ENCODE measurements around the gene ADCY3. TPM values are rescaled to one million over a fixed set of nuclear protein-coding genes. Genes with fewer than 3 reads are reported as not detected.

Gene ADCY3
- total and polyA plus RNA-seq, 2 experiments from 2014 or later: 9.1 to 47.4 TPM

GRCh38 chr2:24943427-24944053, 23.5 kb upstream of the ADCY3 start:
- Histone ChIP-seq H3K27me3 (replicated peaks; ENCODE audit: insufficient read depth) (no peaks in the 10 kb centered on the region), H3K4me2 (ENCODE audit: unreplicated experiment) (no peak overlapping the region), H2AFZ (no peak overlapping the region), H3F3A (ENCODE audit: insufficient read depth) (no peaks in the 10 kb centered on the region), H3K27ac (no peak overlapping the region), H3K4me3 (no peak overlapping the region), H3K79me2 (ENCODE audit: insufficient read depth) (no peaks in the 10 kb centered on the region), H3K36me3 (ENCODE audit: low read depth) (no peaks in the 10 kb centered on the region), H3K9me2 (ENCODE audit: insufficient read depth) (no peaks in the 10 kb centered on the region), H4K20me1 (ENCODE audit: insufficient read depth) (no peaks in the 10 kb centered on the region), H3K9me3 (ENCODE audit: low read depth) (no peaks in the 10 kb centered on the region), H3K9ac (no peak overlapping the region), H3K4me1 (ENCODE audit: insufficient read depth) (no peaks in the 10 kb centered on the region)
- 88 to 92% methylated on average over 7 of the region's 7 CpGs for WGBS, 2 experiments (ENCODE audit: low coverage in 1 of 2, low lambda C conversion rate in 2 of 2, missing lambda C conversion rate in 2 of 2)
- no peak for DNase-seq
- TF ChIP-seq EZH2 (IDR thresholded peaks at IDR 0.05; ENCODE audit: insufficient read depth, poor library complexity, severe bottlenecking): no peak
- no peak for TF ChIP-seq EZH2phosphoT487 (IDR thresholded peaks at IDR 0.05; ENCODE audit: insufficient read depth, low read depth)
- in situ Hi-C loops (cut with MboI): no loop called here

GRCh38 chr2:24939353-24939752, 19.3 kb upstream of the ADCY3 start:
- no peaks in the 10 kb centered on the region for H3K9me2 ChIP-seq (ENCODE audit: insufficient read depth)
- no peak overlapping the region for H3K27ac ChIP-seq
- no peaks in the 10 kb centered on the region for H3K79me2 ChIP-seq (ENCODE audit: insufficient read depth)
- DNase-seq: no peak
- TF ChIP-seq EZH2 (IDR thresholded peaks at IDR 0.05; ENCODE audit: insufficient read depth, poor library complexity, severe bottlenecking) (no peak), EZH2phosphoT487 (IDR thresholded peaks at IDR 0.05; ENCODE audit: insufficient read depth, low read depth) (no peak)
- no peak overlapping the region for H3K4me2 ChIP-seq (ENCODE audit: unreplicated experiment)
- no peaks in the 10 kb centered on the region for H4K20me1 ChIP-seq (ENCODE audit: insufficient read depth)
- no peak overlapping the region for H2AFZ ChIP-seq
- no peaks in the 10 kb centered on the region for H3K9me3 ChIP-seq (ENCODE audit: low read depth)
- no peaks in the 10 kb centered on the region for H3K27me3 ChIP-seq (replicated peaks; ENCODE audit: insufficient read depth)
- no peaks in the 10 kb centered on the region for H3F3A ChIP-seq (ENCODE audit: insufficient read depth)
- 70 to 71% methylated on average over 6 of the region's 6 CpGs for WGBS, 2 experiments (ENCODE audit: low coverage in 1 of 2, low lambda C conversion rate in 2 of 2, missing lambda C conversion rate in 2 of 2)
- H3K4me1 ChIP-seq (ENCODE audit: insufficient read depth): no peaks in the 10 kb centered on the region
- in situ Hi-C loops (cut with MboI): no loop called here
- no peaks in the 10 kb centered on the region for H3K36me3 ChIP-seq (ENCODE audit: low read depth)
- H3K4me3 ChIP-seq: no peak overlapping the region
- H3K9ac ChIP-seq: no peak overlapping the region

GRCh38 chr2:24937236-24937635, 17.2 kb upstream of the ADCY3 start:
- in situ Hi-C loops (cut with MboI): no loop called here
- Histone ChIP-seq H3K27me3 (replicated peaks; ENCODE audit: insufficient read depth) (no peaks in the 10 kb centered on the region), H3K27ac (no peak overlapping the region), H4K20me1 (ENCODE audit: insufficient read depth) (no peaks in the 10 kb centered on the region), H3K4me1 (ENCODE audit: insufficient read depth) (no peaks in the 10 kb centered on the region), H3K9ac (no peak overlapping the region), H3K9me2 (ENCODE audit: insufficient read depth) (no peaks in the 10 kb centered on the region), H3K4me3 (no peak overlapping the region), H3K79me2 (ENCODE audit: insufficient read depth) (no peaks in the 10 kb centered on the region), H3K9me3 (ENCODE audit: low read depth) (no peaks in the 10 kb centered on the region), H3K36me3 (ENCODE audit: low read depth) (no peaks in the 10 kb centered on the region), H2AFZ (peak overlapping the region; percentile 32; the same call in 1 of the 2 replicates), H3K4me2 (ENCODE audit: unreplicated experiment) (no peak overlapping the region), H3F3A (ENCODE audit: insufficient read depth) (no peaks in the 10 kb centered on the region)
- TF ChIP-seq EZH2phosphoT487 (IDR thresholded peaks at IDR 0.05; ENCODE audit: insufficient read depth, low read depth) (no peak), EZH2 (IDR thresholded peaks at IDR 0.05; ENCODE audit: insufficient read depth, poor library complexity, severe bottlenecking) (no peak)
- WGBS, 2 experiments (ENCODE audit: low coverage in 1 of 2, low lambda C conversion rate in 2 of 2, missing lambda C conversion rate in 2 of 2): 85 to 88% methylated on average over 2 of the region's 2 CpGs
- DNase-seq: no peak

- no peaks in the 10 kb centered on the region for H3K9me3 ChIP-seq (ENCODE audit: low read depth)
- H3K4me2 ChIP-seq (ENCODE audit: unreplicated experiment): no peak overlapping the region
- H3K27me3 ChIP-seq (replicated peaks; ENCODE audit: insufficient read depth): no peaks in the 10 kb centered on the region
- in situ Hi-C loops (cut with MboI): no loop called here
- 0 out of 2 replicates have a peak, but pooled peaks cover 7% of the 10 kb centered on the region for H3K4me1 ChIP-seq (ENCODE audit: insufficient read depth)
- H3K4me3 ChIP-seq: no peak overlapping the region
- no peaks in the 10 kb centered on the region for H3K36me3 ChIP-seq (ENCODE audit: low read depth)
- H3K9me2 ChIP-seq (ENCODE audit: insufficient read depth): no peaks in the 10 kb centered on the region
- H2AFZ ChIP-seq: no peak overlapping the region
- H4K20me1 ChIP-seq (ENCODE audit: insufficient read depth): no peaks in the 10 kb centered on the region
- no peaks in the 10 kb centered on the region for H3F3A ChIP-seq (ENCODE audit: insufficient read depth)
- TF ChIP-seq EZH2phosphoT487 (IDR thresholded peaks at IDR 0.05; ENCODE audit: insufficient read depth, low read depth): no peak
- no peak for TF ChIP-seq EZH2 (IDR thresholded peaks at IDR 0.05; ENCODE audit: insufficient read depth, poor library complexity, severe bottlenecking)
- 75 to 80% methylated on average over 5 of the region's 5 CpGs for WGBS, 2 experiments (ENCODE audit: low coverage in 1 of 2, low lambda C conversion rate in 2 of 2, missing lambda C conversion rate in 2 of 2)
- no peak overlapping the region for H3K9ac ChIP-seq
- no peak for DNase-seq
- no peaks in the 10 kb centered on the region for H3K79me2 ChIP-seq (ENCODE audit: insufficient read depth)
- H3K27ac ChIP-seq: no peak overlapping the region
These were observed 15.1 kb upstream of the ADCY3 start for GRCh38 chr2:24935145-24935544.

All from GM23248 (cell line).